ENCODE measurements around the gene EN2.
"Not testable (repeated sequence)": the region's sequence is repeated elsewhere in the genome, so short reads cannot be mapped to it uniquely, and the experiment has no call there.

The EN2 gene

DNA sequence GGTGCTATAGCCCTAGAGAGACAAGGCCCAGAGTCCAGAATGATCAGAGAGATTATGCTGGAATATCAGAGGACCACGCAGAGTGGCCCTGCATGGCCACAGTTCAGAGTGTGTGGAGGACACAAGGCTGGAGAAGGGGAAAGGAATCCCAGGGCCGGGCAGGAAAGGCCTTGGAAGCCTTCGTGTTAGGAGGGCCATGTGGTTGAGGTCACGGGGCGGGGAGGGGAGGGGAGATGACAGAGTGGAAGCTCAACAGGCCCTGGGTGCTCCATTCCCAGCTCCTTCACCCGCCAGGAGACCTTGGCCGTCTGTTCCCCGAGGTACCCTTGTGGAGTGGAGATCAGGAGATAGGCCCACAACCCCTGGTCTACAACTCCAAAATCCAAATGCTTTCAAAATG is 13.2 kb upstream of the EN2 start:
- Histone ChIP-seq H3K27ac (ENCODE audit: low read length) (no peak overlapping the region), H3K9ac (ENCODE audit: low read length) (no peak overlapping the region), H2AFZ (ENCODE audit: low read depth, low read length) (no peak overlapping the region), H3K4me2 (ENCODE audit: low read length) (no peak overlapping the region), H3K79me2 (ENCODE audit: low read length) (no peaks in the 10 kb centered on the region), H3K9me3 (ENCODE audit: insufficient read depth, low read length) (no peaks in the 10 kb centered on the region), H3K27me3 (ENCODE audit: low read depth, low read length) (peaks cover 14% of the 10 kb centered on the region), H3K4me1 (ENCODE audit: low read length) (no peaks in the 10 kb centered on the region), H4K20me1 (ENCODE audit: insufficient read depth, low read length) (no peaks in the 10 kb centered on the region), H3K36me3 (replicated peaks; ENCODE audit: low read depth, low read length) (no peaks in the 10 kb centered on the region), H3K4me3 (ENCODE audit: low read length) (no peak overlapping the region)
- TF ChIP-seq EZH2phosphoT487 (IDR thresholded peaks at IDR 0.05; ENCODE audit: low read depth), result no peak
- TF ChIP-seq, protein P1, sequence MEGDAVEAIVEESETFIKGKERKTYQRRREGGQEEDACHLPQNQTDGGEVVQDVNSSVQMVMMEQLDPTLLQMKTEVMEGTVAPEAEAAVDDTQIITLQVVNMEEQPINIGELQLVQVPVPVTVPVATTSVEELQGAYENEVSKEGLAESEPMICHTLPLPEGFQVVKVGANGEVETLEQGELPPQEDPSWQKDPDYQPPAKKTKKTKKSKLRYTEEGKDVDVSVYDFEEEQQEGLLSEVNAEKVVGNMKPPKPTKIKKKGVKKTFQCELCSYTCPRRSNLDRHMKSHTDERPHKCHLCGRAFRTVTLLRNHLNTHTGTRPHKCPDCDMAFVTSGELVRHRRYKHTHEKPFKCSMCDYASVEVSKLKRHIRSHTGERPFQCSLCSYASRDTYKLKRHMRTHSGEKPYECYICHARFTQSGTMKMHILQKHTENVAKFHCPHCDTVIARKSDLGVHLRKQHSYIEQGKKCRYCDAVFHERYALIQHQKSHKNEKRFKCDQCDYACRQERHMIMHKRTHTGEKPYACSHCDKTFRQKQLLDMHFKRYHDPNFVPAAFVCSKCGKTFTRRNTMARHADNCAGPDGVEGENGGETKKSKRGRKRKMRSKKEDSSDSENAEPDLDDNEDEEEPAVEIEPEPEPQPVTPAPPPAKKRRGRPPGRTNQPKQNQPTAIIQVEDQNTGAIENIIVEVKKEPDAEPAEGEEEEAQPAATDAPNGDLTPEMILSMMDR (IDR thresholded peaks at IDR 0.05; ENCODE audit: low read depth, low read length), result no peak

DNA sequence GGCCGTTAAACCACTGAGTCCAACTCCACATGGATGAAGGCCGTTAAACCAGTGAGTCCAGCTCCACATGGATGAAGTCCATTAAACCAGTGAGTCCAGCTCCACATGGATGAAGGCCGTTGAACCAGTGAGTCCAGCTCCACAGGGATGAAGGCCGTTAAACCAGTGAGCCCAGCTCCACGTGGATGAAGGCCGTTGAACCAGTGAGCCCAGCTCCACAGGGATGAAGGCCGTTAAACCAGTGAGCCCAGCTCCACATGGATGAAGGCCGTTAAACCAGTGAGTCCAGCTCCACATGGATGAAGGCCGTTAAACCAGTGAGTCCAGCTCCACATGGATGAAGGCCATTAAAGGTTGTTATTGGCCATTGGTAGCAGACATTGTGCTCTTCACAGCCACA is 12.3 kb upstream of the EN2 start:
- not testable (repeated sequence) for H4K20me1 ChIP-seq (ENCODE audit: insufficient read depth, low read length); H3K36me3 ChIP-seq (replicated peaks; ENCODE audit: low read depth, low read length); H3K27me3 ChIP-seq (ENCODE audit: low read depth, low read length); H2AFZ ChIP-seq (ENCODE audit: low read depth, low read length); H3K79me2 ChIP-seq (ENCODE audit: low read length); H3K4me1 ChIP-seq (ENCODE audit: low read length); H3K4me2 ChIP-seq (ENCODE audit: low read length); H3K9me3 ChIP-seq (ENCODE audit: insufficient read depth, low read length); H3K27ac ChIP-seq (ENCODE audit: low read length); H3K4me3 ChIP-seq (ENCODE audit: low read length); H3K9ac ChIP-seq (ENCODE audit: low read length)

DNA sequence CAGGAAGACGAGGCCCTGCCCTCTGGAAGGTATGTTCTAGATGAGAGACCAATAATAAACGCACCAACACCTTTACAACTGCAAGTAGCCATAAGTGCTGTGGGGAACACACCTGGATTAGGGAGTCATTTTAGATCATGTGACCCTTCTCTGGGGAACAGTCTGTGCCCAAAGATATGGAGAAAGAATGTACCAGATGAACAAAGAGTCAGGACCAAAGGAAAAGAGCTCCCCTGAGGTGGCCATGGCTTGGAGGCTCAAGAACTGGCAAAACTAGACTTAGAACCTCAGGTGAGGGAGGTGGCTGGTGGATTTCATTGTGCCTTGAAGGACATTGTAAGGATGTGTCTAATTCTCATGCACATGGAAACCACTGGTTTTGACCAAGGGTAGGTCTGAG is 10.3 kb upstream of the EN2 start:
- H3K9ac ChIP-seq (ENCODE audit: low read length), result no peak overlapping the region
- no peaks in the 10 kb centered on the region for H4K20me1 ChIP-seq (ENCODE audit: insufficient read depth, low read length)
- H3K79me2 ChIP-seq (ENCODE audit: low read length), result no peaks in the 10 kb centered on the region
- no peaks in the 10 kb centered on the region for H3K9me3 ChIP-seq (ENCODE audit: insufficient read depth, low read length)
- H3K27me3 ChIP-seq (ENCODE audit: low read depth, low read length), result peaks cover 8% of the 10 kb centered on the region
- H3K4me1 ChIP-seq (ENCODE audit: low read length), result no peaks in the 10 kb centered on the region
- TF ChIP-seq, protein P1 (IDR thresholded peaks at IDR 0.05; ENCODE audit: low read depth, low read length), result no peak
- TF ChIP-seq EZH2phosphoT487 (IDR thresholded peaks at IDR 0.05; ENCODE audit: low read depth), result no peak
- H3K4me3 ChIP-seq (ENCODE audit: low read length), result no peak overlapping the region
- no peaks in the 10 kb centered on the region for H3K36me3 ChIP-seq (replicated peaks; ENCODE audit: low read depth, low read length)
- H3K4me2 ChIP-seq (ENCODE audit: low read length), result no peak overlapping the region
- no peak overlapping the region for H3K27ac ChIP-seq (ENCODE audit: low read length)
- H2AFZ ChIP-seq (ENCODE audit: low read depth, low read length), result no peak overlapping the region

DNA sequence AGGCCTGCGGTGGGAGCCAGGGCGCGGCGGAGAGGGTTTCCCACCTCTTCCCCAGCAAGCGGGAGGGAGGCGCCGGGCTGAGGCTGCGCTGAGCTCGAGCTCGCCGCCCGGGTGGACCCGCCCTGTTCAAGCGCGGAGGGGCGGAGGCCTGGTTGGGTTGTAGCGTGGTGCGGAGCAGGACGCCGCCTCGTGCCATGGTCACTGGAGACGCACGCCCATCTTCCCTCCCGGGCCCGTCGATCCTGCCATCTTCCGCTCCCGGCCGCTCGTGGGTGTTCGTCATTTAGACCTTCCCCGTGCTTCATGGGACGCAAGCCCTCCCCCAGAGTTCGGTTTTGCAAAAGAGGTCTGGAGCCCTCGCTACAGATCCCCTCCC is 9.3 kb upstream of the EN2 start:
- Histone ChIP-seq H3K4me3 (ENCODE audit: low read length) (no peak overlapping the region), H4K20me1 (ENCODE audit: insufficient read depth, low read length) (no peaks in the 10 kb centered on the region), H3K36me3 (replicated peaks; ENCODE audit: low read depth, low read length) (no peaks in the 10 kb centered on the region), H2AFZ (ENCODE audit: low read depth, low read length) (no peak overlapping the region), H3K4me2 (ENCODE audit: low read length) (no peak overlapping the region), H3K9me3 (ENCODE audit: insufficient read depth, low read length) (no peaks in the 10 kb centered on the region), H3K4me1 (ENCODE audit: low read length) (no peaks in the 10 kb centered on the region), H3K27ac (ENCODE audit: low read length) (no peak overlapping the region), H3K27me3 (ENCODE audit: low read depth, low read length) (peaks cover 15% of the 10 kb centered on the region), H3K79me2 (ENCODE audit: low read length) (no peaks in the 10 kb centered on the region), H3K9ac (ENCODE audit: low read length) (no peak overlapping the region)
- TF ChIP-seq, protein P1 (IDR thresholded peaks at IDR 0.05; ENCODE audit: low read depth, low read length), result no peak
- no peak for TF ChIP-seq EZH2phosphoT487 (IDR thresholded peaks at IDR 0.05; ENCODE audit: low read depth)
